A549 (cell line): Measurements from ENCODE around the gene SORCS2. TPM values are rescaled to one million over a fixed set of nuclear protein-coding genes. Genes with fewer than 3 reads are reported as not detected.

Experiments
- ATAC-seq, 2 experiments: fragments of 200-7000 bp in 1 of 2; fragments of >200 bp in 1 of 2; cut with Nextera tagmentation in 1 of 2; cut with Tn5 transposase in 1 of 2; 3 replicates each; pipeline versions ENCODE4 v1.8.0 to v1.9.1; 2018 to 2020; ENCODE audit warnings: mild to moderate bottlenecking in 1 of 2, moderate library complexity in 1 of 2
- CTCF ChIA-PET: fragments of 300-600 bp; sonication (Branson Sonifier 250); formaldehyde crosslinking; extraction: SDS; loops from one replicate; lab custom pipeline; 2021; ENCODE audit warnings: antibody characterized with exemption, inconsistent platforms; lab: Yijun Ruan, JAX
- POLR2A ChIA-PET: fragments of 350-600 bp; formaldehyde crosslinking; extraction: SDS; loops from one replicate; lab custom pipeline; 2021; ENCODE audit warnings: antibody characterized with exemption, inconsistent platforms; lab: Yijun Ruan, JAX
- DNase-seq, 2 experiments: peaks; one replicate each; pipeline versions ENCODE4 v3.0.0 to v3.0.0-alpha.2; 2011 to 2016; ENCODE audit warnings: low read depth in 1 of 2, low spot score in 1 of 2
- FAIRE-seq: peaks from 2 replicates; lab custom pipeline; 2011; peaks lifted over from hg19 to GRCh38; lab: Jason Lieb, UNC
- H3K27ac ChIP-seq, 2 experiments: fragments of >200 bp; sonication (Bioruptor Twin); formaldehyde crosslinking; 3 replicates each; pipeline ENCODE4 v1.5.1; 2016 to 2017
- H3K4me1 ChIP-seq: fragments of >200 bp; sonication (Bioruptor Twin); formaldehyde crosslinking; 3 replicates; pipeline ENCODE4 v1.6.1; 2016
- H3K4me2 ChIP-seq: fragments of >200 bp; sonication (Bioruptor Twin); formaldehyde crosslinking; 3 replicates; pipeline ENCODE4 v1.6.1; 2016
- H3K4me3 ChIP-seq: fragments of >200 bp; sonication (Bioruptor Twin); formaldehyde crosslinking; 3 replicates; pipeline ENCODE4 v1.5.1; 2016
- H3K9me3 ChIP-seq: fragments of >200 bp; sonication (Bioruptor Twin); formaldehyde crosslinking; 3 replicates; pipeline ENCODE4 v1.6.1; 2016
- BHLHE40 ChIP-seq: IDR thresholded peaks from 2 replicates; pipeline ENCODE4 v1.6.1; 2012; ENCODE audit warnings: low read depth, low read length, inconsistent platforms
- CBX2 ChIP-seq: fragments of 200-600 bp; sonication (generic); IDR thresholded peaks from 2 replicates; pipeline ENCODE4 v1.6.1; 2016; ENCODE audit warnings: low read depth, mild to moderate bottlenecking, borderline replicate concordance
- CHD2 ChIP-seq: fragments of 150-350 bp; IDR thresholded peaks from 2 replicates; pipeline ENCODE4 v1.6.1; 2014; ENCODE audit warnings: low read length; ENCODE audit not compliant: partially characterized antibody
- CHD4 ChIP-seq: fragments of 200-600 bp; sonication (generic); IDR thresholded peaks from 2 replicates; pipeline ENCODE4 v1.6.1; 2016; ENCODE audit warnings: antibody characterized with exemption, mild to moderate bottlenecking, borderline replicate concordance
- EP300 ChIP-seq, 2 experiments: fragments of >200 bp; sonication (Bioruptor Twin); formaldehyde crosslinking; IDR thresholded peaks; 2 replicates in 1 of 2; 3 replicates in 1 of 2; pipeline ENCODE4 v1.6.1; 2016 to 2017
- FOSB ChIP-seq: fragments of 250-450 bp; sonication (Bioruptor Pico); IDR thresholded peaks from 2 replicates; pipeline ENCODE4 v1.5.0; 2020; ENCODE audit warnings: mild to moderate bottlenecking, moderate library complexity
- FOSL2 ChIP-seq, 2 experiments: fragments of 450-650 bp in 1 of 2; fragments of >200 bp in 1 of 2; sonication (Bioruptor Twin) in 1 of 2; formaldehyde crosslinking; IDR thresholded peaks; 2 replicates each; pipeline versions ENCODE4 v1.5.0 to v1.6.1; 2016 to 2020; ENCODE audit warnings: mild to moderate bottlenecking in 1 of 2, moderate library complexity in 1 of 2
- FOXS1 ChIP-seq: fragments of 250-450 bp; sonication (Bioruptor Pico); IDR thresholded peaks from 2 replicates; pipeline ENCODE4 v1.5.0; 2020; ENCODE audit warnings: mild to moderate bottlenecking, moderate library complexity
- HDAC2 ChIP-seq: fragments of 200-600 bp; sonication (generic); IDR thresholded peaks from 2 replicates; pipeline ENCODE4 v1.6.1; 2016
- HOXB13 ChIP-seq: fragments of 250-450 bp; sonication (Bioruptor Pico); IDR thresholded peaks from 2 replicates; pipeline ENCODE4 v1.5.0; 2020; ENCODE audit warnings: low read depth, mild to moderate bottlenecking, moderate library complexity
- JUN ChIP-seq, 2 experiments: fragments of >200 bp; sonication (Bioruptor Twin); formaldehyde crosslinking; IDR thresholded peaks; 2 replicates in 1 of 2; 3 replicates in 1 of 2; pipeline ENCODE4 v1.6.1; 2016 to 2017
- MAFK ChIP-seq: fragments of 450-650 bp; IDR thresholded peaks from 2 replicates; pipeline ENCODE4 v1.6.1; 2014; ENCODE audit not compliant: partially characterized antibody
- NFE2L2 ChIP-seq: fragments of 150-350 bp; conservative IDR thresholded peaks from 2 replicates; pipeline ENCODE4 v1.6.1; 2014; ENCODE audit warnings: low read length
- NPAS2 ChIP-seq: fragments of 250-450 bp; sonication (Bioruptor Pico); IDR thresholded peaks from 2 replicates; pipeline ENCODE4 v1.8.0; 2022; ENCODE audit warnings: mild to moderate bottlenecking, moderate library complexity, borderline replicate concordance
- PHF8 ChIP-seq: fragments of 200-600 bp; sonication (generic); IDR thresholded peaks from 2 replicates; pipeline ENCODE4 v1.6.1; 2016; ENCODE audit warnings: low read depth, mild to moderate bottlenecking, antibody characterized with exemption, moderate library complexity, borderline replicate concordance
- RAD21 ChIP-seq, 2 experiments: fragments of >200 bp in 1 of 2; sonication (Bioruptor Twin) in 1 of 2; formaldehyde crosslinking in 1 of 2; IDR thresholded peaks in 1 of 2; conservative IDR thresholded peaks in 1 of 2; 2 replicates in 1 of 2; 3 replicates in 1 of 2; pipeline ENCODE4 v1.6.1; 2012 to 2018; ENCODE audit warnings: inconsistent platforms in 1 of 2
- RARB ChIP-seq: fragments of 250-450 bp; sonication (Bioruptor Pico); IDR thresholded peaks from 2 replicates; pipeline ENCODE4 v1.8.0; 2021; ENCODE audit warnings: mild to moderate bottlenecking, moderate library complexity
- RCOR1 ChIP-seq: fragments of 150-350 bp; IDR thresholded peaks from 2 replicates; pipeline ENCODE4 v1.6.1; 2014; ENCODE audit warnings: antibody characterized with exemption, low read length, low read depth
- RNF2 ChIP-seq: fragments of 200-600 bp; sonication (generic); IDR thresholded peaks from 2 replicates; pipeline ENCODE4 v1.6.1; 2016; ENCODE audit warnings: low read depth, mild to moderate bottlenecking, antibody characterized with exemption, moderate library complexity, borderline replicate concordance
- SREBF2 ChIP-seq: fragments of 450-650 bp; IDR thresholded peaks from 2 replicates; pipeline ENCODE4 v1.6.1; 2014; ENCODE audit warnings: mild to moderate bottlenecking, moderate library complexity
- ZC3H11A ChIP-seq: fragments of 450-650 bp; IDR thresholded peaks from 2 replicates; pipeline ENCODE4 v1.6.1; 2014; ENCODE audit warnings: antibody characterized with exemption, mild to moderate bottlenecking
- ZSCAN20 ChIP-seq: fragments of 250-450 bp; sonication (Bioruptor Pico); IDR thresholded peaks from 2 replicates; pipeline ENCODE4 v1.8.0; 2022; ENCODE audit warnings: mild to moderate bottlenecking, moderate library complexity
- WGBS: methylation state at CpG from one replicate; pipeline ENCODE4 v1.1.6; 2017; ENCODE audit errors: missing lambda C conversion rate; 5-methylcytosine and 5-hydroxymethylcytosine counted together
- polyA plus RNA-seq, 4 experiments: library from polyadenylated mRNA; depleted of rRNA in 3 of 4; stranded (reverse); fragments of >200 nt; fragmentation: RNase III in 1 of 4; extraction: RNeasy Plus Mini Kit Qiagen cat#74134 plus additional on column Dnase treatment in 1 of 4; gene quantifications; 2 replicates in 3 of 4; 3 replicates in 1 of 4; pipeline ENCODE4 v1.2.3, GENCODE V29; 2011 to 2017
- TF ChIP-seq, protein P1 (sequence below): IDR thresholded peaks from 2 replicates; pipeline ENCODE4 v1.6.1; 2012; ENCODE audit warnings: low read depth, borderline replicate concordance
- TF ChIP-seq, protein P2 (sequence below): fragments of 250-450 bp; sonication (Bioruptor Pico); IDR thresholded peaks from 2 replicates; pipeline ENCODE4 v1.5.0; 2021; ENCODE audit warnings: mild to moderate bottlenecking, moderate library complexity, borderline replicate concordance

The SORCS2 gene
- polyA plus RNA-seq, 2 of the 4 experiments (the other 2 are of a cell fraction): 1.4 to 4.6 TPM

DNA sequence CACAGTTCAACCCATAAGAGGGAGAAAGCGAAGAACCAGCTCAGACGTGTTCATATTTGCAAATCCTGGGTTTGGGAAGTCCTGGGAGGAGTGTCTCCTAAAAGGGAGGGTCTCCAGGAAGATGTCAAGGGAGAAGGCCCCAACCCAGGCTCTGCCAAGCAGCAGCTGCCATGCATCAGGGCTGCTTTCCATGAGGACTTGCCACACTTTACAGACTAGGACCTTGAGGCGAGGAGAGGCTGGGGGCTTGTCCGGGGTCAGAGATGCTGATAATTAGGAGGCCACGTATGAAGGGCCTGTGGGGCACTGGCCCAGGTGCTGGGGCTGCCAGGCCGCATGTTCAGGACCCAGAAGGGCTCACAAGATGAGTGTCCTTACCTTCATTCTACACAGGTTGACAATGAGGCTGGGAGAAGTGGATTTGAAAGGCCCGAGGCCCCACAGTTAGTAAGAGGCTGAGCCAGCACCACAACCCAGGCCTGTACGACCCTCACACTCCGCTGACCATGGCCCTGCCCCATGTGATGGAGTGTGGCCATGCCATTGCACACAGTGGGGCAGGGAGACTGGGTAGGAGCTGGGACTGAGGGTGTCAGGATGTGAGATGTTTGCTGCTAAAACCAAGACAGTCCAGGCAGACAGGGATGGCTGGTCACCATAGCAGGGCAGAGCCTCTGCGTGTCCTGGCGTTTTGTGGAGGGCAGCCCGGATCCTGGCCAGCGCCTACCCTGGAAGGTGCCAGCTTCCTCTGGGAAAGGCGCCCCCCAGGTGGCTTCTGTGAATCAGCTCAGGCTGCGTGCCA lies 147.6 kb downstream of the SORCS2 start:
- H3K4me3 ChIP-seq: no peak overlapping the region
- no peak overlapping the region for H3K27ac ChIP-seq
- no peak for TF ChIP-seq RCOR1
- TF ChIP-seq HOXB13 (CRISPR knock-in tag): no peak
- TF ChIP-seq FOXS1 (CRISPR knock-in tag): no peak
- H3K4me2 ChIP-seq: no peak overlapping the region
- FAIRE-seq (no peak), DNase-seq (no peak), ATAC-seq (no peak)
- CTCF ChIA-PET: interaction anchor here (2.1 kb wide), 1 partner anchor 11 kb away, joined by 7 read pairs; no protein-coding TSS in a partner anchor
- peaks cover 9% of the 10 kb centered on the region; the same call in 1 of the 3 replicates for H3K4me1 ChIP-seq
- WGBS: 87% methylated on average over 9 of the region's 15 CpGs
- POLR2A ChIA-PET: no interaction called here
- no peaks in the 10 kb centered on the region for H3K9me3 ChIP-seq

DNA sequence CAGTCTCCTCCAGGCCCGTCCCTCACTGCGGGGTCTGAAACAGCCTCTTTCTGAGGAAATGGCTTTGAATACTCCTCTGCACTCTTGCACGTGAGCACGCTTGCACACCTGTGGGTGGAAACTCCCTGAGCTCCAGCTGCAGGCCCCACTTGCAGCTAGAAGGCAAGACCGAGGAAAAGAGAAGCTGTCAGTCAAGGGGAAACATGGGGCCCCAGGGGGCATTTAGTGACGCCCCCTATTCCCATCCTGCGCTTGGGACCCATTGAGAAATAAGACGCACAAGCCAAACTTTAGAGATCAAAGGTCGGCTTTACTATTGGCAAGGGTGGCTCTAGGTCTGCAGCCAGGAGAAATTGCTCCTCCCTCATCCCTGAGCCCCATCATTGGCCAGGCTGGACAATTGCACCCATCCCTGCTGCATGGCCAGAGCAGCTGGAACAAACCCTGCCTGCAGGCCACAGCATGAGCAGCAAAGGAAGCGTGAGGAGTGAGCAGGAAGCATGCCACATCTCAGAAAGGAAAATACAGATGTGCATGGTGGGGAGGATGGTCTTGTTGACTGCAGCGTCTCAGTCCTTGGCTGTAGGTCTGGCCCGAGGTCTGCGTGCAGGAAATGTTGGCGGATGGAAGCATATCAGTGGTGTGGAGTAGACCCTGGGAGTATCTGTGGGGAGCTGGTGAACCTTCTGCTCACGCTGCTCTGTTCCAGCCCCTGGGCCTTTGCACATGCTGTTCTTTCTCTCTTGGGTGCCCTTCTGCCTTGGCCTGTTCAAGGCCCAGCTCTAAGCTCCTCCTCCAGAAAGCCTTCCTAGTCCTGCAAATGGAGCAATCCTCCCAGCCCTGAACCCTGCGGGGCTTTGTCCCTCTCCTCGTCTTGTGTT lies 148.5 kb downstream of the SORCS2 start:
- Histone ChIP-seq H3K27ac (no peak overlapping the region), H3K9me3 (no peaks in the 10 kb centered on the region), H3K4me1 (peaks cover 6% of the 10 kb centered on the region; the same call in 1 of the 3 replicates), H3K4me3 (no peak overlapping the region), H3K4me2 (no peak overlapping the region)
- CTCF ChIA-PET: no interaction called here
- WGBS: 88% methylated on average over 14 of the region's 17 CpGs
- ATAC-seq (no peak), FAIRE-seq (no peak), DNase-seq (no peak)
- TF ChIP-seq NPAS2 (no peak), CHD2 (no peak), PHF8 (no peak)
- TF ChIP-seq, protein P1, sequence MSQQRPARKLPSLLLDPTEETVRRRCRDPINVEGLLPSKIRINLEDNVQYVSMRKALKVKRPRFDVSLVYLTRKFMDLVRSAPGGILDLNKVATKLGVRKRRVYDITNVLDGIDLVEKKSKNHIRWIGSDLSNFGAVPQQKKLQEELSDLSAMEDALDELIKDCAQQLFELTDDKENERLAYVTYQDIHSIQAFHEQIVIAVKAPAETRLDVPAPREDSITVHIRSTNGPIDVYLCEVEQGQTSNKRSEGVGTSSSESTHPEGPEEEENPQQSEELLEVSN: no peak
- POLR2A ChIA-PET: no interaction called here

DNA sequence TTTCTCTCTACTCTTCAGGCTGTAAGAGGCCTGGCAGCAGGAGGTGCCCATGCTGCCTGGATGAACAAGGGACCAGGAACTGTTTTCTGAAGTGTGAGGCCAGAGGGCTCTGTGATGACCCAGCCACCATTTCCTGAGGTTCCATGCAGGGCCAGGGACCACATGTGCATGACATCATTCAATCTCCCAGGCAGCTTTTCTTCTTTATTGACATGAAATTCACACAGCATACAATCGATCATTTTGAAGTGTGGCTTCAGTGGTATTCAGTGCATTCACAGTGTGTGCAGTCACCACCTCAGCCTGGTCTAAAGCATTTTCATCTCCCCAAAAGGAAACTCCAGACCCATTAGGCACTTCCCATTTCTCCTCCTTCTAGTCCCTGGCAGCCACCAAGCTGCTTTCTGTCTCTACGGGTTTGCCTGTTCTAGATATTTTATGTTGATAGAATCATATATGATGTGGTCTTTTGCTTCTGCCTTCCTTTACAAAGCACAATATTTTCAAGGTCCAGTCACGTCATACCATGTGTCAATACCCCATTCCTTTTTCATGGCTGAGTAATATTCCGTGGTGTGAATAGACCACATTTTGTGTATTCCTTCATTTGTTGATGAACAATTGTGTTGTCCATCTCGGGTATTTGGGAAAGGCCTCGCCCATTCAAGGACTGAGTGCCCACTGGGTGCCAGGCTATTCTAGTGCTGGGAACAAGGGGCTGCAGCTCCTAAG lies 149.3 kb downstream of the SORCS2 start:
- Histone ChIP-seq H3K4me1 (peaks cover 6% of the 10 kb centered on the region; the same call in 1 of the 3 replicates), H3K4me3 (no peak overlapping the region), H3K9me3 (no peaks in the 10 kb centered on the region; the same call in 2 of the 3 replicates), H3K4me2 (no peak overlapping the region)
- DNase-seq (no peak), FAIRE-seq (no peak), ATAC-seq (no peak)
- CTCF ChIA-PET: no interaction called here
- POLR2A ChIA-PET: no interaction called here
- WGBS: 75% methylated on average over 6 of the region's 6 CpGs
- TF ChIP-seq SREBF2 (no peak), FOSL2 (IDR thresholded peaks at IDR 0.05) (no peak), FOSL2 (CRISPR knock-in tag; IDR thresholded peaks at IDR 0.05) (no peak), CHD4 (no peak), EP300 (IDR thresholded peaks at IDR 0.05) (no peak), RAD21 (conservative IDR thresholded peaks at IDR 0.05 in 1 of 2, IDR thresholded peaks at IDR 0.05 in 1 of 2) (no peak), RNF2 (no peak), RARB (CRISPR knock-in tag) (no peak), CHD2 (no peak), CBX2 (no peak), NFE2L2 (no peak), ZC3H11A (no peak), FOSB (CRISPR knock-in tag) (no peak), BHLHE40 (no peak), FOXS1 (CRISPR knock-in tag) (no peak), HDAC2 (no peak), JUN (IDR thresholded peaks at IDR 0.05) (no peak), MAFK (no peak), ZSCAN20 (no peak), PHF8 (no peak)
- TF ChIP-seq, protein P2, sequence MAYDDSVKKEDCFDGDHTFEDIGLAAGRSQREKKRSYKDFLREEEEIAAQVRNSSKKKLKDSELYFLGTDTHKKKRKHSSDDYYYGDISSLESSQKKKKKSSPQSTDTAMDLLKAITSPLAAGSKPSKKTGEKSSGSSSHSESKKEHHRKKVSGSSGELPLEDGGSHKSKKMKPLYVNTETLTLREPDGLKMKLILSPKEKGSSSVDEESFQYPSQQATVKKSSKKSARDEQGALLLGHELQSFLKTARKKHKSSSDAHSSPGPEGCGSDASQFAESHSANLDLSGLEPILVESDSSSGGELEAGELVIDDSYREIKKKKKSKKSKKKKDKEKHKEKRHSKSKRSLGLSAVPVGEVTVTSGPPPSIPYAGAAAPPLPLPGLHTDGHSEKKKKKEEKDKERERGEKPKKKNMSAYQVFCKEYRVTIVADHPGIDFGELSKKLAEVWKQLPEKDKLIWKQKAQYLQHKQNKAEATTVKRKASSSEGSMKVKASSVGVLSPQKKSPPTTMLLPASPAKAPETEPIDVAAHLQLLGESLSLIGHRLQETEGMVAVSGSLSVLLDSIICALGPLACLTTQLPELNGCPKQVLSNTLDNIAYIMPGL (CRISPR knock-in tag): no peak
- TF ChIP-seq, all 56 proteins: peak for 0
- no peak overlapping the region for H3K27ac ChIP-seq
